ENCODE data around the gene DTNA.

The DTNA gene

DNA sequence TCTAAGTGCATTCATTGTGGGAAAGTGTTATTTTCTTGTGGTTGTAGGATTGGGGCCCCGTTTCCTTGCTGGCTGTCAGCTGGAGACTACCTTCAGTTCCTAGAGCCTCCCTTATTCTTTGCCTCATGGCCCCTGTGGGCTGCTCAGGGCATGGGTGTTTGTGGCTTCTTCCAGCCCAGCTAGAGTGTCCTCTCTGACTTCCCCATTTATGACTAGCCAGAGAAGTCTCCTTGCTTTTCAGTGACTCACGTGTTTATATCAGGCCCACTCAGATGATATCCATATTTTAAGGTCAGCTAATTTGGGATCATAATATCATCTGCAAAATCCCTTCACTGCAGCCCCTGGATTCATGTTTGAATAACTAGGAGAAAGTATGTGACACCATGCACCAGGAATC is 62.8 kb downstream of the DTNA start:
- no peak for DNase-seq (ENCODE audit: low read depth)

GRCh38 chr18:34773378-34773777 is 63.3 kb downstream of the DTNA start:
- DNase-seq (ENCODE audit: low read depth): no peak

GRCh38 chr18:34773961-34774766 is 64.1 kb downstream of the DTNA start:
- DNase-seq (ENCODE audit: low read depth): peak; percentile 62

GRCh38 chr18:34775461-34775860 is 65.4 kb downstream of the DTNA start:
- DNase-seq (ENCODE audit: low read depth): no peak

GRCh38 chr18:34779112-34779511 is 69.0 kb downstream of the DTNA start:
- DNase-seq (ENCODE audit: low read depth): no peak

DNA sequence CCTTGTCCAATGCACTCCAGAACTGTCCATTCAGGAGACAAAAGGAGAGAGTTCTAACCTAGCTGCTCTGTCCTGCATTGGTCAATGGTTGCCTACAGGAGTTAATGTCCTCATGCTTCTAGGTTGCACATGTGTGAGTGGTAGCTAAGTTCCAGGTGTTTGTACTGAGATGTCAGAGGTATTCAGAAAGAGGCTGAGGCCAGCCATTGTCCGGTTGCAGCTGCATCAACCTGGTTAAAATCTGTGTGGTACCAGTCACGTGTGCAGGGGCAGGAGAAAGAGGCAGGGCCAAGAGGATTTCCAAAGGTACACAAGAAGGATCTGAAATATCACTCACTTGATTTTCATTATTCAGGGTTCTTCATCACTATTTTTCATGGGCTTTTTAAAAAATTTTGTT is 70.8 kb downstream of the DTNA start:
- no peak for DNase-seq (ENCODE audit: low read depth)

DNA sequence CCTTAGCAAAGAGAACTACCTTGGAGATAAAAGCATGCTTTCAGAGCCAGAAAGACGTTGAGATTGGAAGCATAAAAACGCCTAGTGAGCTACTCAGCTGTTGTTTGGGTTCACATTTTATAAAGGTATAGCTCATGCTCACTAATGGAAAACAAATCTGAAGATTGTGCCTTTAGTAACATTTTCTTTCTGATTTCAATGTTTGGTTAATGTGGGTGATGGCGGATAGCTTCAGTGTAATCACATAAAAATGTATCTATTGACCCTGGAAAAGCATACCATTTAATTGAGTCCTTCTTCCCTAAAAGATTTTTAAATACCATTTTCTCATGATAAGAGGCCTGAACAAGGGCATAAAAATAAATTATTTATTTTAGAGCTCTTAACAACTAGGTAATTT is 73.4 kb downstream of the DTNA start:
- no peak for DNase-seq (ENCODE audit: low read depth)

DNA sequence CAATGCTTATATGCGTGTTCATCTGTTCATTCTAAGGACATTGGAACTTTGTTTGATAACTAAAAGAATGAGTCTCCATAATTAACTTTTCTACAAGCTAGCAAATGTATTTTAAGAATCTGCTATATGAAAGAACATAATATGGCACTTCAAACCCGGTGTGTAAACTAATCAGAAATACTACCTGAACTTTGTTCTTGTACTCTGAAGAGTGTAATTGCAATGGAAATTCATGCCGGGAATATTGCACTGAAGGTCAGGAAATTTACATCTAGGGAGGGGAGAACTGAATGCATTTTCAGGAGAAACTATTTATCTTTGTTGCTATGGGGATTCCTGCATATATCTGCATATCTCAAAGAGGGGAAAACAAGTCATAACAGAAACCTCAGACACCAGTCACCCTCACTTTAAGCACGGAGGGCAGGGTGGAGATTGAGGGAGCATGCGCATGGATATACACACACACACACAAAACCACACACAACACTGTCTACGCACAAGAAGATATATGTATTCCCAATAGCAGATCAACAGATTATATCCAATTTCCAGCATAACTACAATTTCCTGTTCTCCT is 76.2 kb downstream of the DTNA start:
- no peak for DNase-seq (ENCODE audit: low read depth)

GRCh38 chr18:34787931-34788532 is 77.9 kb downstream of the DTNA start:
- no peak for DNase-seq (ENCODE audit: low read depth)

- DNase-seq (ENCODE audit: low read depth): no peak
Measured at GRCh38 chr18:34789768-34790344, 79.8 kb downstream of the DTNA start.

DNA sequence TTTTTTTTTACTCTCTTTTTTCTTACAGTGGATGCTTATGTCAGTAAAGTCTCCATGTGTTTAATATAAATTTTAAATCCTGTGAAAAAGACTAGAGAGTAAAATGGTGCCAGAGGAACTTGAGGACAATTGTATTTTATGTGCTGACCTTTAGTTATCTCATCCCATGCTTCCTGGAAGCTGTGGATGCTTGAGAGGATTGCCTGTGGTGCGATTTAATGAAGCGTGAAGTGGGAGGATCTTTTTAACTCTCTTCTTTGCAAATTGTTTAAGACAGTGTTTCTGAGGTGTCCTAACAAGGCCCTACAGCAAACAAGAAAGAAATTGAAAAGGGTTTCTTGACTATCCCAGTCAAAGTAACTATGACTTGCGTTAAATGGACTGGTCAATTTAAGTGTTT is 84.2 kb downstream of the DTNA start:
- no peak for DNase-seq (ENCODE audit: low read depth)

DNA sequence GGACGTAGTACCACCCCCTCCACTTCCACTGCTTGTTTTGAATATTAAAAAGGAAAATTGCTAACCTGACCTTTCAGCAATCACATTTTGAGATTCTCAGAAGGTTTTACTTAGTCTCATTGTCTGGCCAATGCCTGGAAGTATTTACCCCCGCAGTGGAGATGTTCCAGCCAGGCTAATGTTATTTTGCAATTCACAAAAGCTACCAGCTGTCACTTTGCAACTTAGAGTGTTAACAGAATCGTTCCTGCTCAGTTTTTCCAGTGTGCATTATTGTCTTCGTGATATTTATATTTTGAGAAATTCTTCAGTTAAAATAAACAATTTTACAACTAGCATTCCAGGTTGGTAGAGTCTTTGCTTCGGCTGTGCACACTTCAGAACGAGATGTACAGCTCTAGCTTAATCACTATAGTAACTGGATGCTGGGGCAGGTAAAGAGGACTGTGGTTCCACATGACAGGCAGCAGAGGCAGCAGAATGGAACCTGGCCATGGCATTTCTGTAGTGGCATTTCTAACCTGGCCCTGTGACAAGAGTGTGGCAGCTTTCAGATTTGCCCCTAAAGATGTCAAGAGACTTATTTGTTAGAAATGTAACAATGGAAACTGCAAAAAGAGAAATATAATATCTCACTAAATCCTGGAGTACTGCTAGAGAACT is 85.1 kb downstream of the DTNA start:
- no peak for DNase-seq (ENCODE audit: low read depth)

DNA sequence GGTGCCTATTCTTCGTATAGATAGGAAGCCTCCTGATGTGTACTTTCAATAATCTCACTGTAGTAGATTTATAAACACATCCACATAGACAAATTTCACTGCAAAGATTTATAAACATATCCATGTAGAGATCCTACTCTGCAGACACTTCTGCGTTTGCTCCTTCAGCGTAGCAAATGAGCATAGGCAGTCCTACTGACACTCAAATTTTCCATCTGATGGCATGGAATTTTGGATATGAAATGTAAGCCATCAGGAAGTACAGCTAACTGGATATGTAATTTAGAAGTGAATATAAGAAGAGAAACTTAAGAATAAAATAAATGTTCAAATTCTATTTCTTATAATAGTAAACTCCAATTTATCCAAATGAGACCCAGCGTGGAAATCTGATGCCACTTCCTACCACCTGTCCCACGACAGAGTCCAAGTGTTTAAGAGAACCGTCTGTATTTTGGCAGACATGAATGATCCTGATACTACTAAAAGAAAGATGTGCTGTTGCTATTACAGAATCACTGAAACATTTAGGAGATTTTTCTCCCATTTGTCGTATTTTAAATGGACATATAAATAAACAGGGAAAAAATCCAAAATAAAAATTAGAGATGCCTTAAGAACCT is 86.0 kb downstream of the DTNA start:
- DNase-seq (ENCODE audit: low read depth): no peak

GRCh38 chr18:34799291-34799690 is 89.2 kb downstream of the DTNA start:
- no peak for DNase-seq (ENCODE audit: low read depth)

- DNase-seq (ENCODE audit: low read depth): no peak
Measured at GRCh38 chr18:34800381-34800780, 90.3 kb downstream of the DTNA start.

GRCh38 chr18:34801774-34802173 is 91.7 kb downstream of the DTNA start:
- no peak for DNase-seq (ENCODE audit: low read depth)

GRCh38 chr18:34802959-34803358 is 92.9 kb downstream of the DTNA start:
- DNase-seq (ENCODE audit: low read depth): no peak

DNA sequence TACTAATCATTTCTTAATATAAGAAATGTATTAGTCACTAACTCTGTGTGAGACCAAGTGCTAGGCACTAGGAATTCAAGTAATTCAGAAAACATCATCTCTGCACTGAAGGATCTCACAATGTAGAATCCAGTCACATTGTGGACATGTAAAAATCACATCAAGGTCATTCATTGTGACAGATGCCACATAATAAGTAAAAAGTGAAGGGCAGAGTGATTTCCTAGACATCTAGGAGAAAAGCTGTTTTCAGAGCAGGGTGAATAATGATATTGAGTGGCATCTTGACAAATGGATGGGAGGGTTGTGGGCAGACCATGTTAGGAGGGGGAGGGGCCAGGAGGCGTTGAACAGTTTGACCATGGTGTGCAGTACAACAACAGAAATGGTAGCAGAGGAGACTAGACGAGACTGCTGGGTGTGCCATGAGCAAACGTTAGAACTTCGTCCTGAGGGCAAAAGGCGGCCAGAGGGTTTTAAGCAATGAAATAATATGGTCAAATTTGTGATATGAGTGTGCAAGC is 93.8 kb downstream of the DTNA start:
- DNase-seq (ENCODE audit: low read depth): no peak

- DNase-seq (ENCODE audit: low read depth): no peak
Measured at GRCh38 chr18:34805103-34805877, 95.2 kb downstream of the DTNA start.

DNA sequence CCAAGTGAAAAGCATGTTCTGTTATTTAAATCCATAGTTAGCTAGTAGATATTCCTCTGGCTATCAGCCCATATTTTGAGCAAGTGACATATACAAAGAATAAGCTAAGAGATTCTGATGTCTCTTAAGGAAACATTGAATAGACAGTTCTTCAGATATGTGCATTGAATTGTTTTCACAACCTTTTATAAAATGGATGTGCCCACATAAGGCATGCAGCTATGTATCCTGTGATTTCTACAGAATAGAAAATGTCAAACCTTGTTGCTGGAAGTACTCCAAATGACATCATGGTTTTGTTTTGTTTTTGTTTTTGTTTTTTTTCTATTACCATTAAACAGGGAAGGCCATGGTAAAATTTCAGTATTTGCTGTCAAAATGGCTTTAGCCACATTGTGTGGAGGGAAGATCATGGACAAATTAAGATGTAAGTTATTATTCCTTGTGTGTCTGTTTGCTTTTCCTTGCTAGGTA is 95.8 kb downstream of the DTNA start:
- DNase-seq (ENCODE audit: low read depth): no peak

- no peak for DNase-seq (ENCODE audit: low read depth)
Measured at GRCh38 chr18:34806527-34806926, 96.4 kb downstream of the DTNA start.

All from HS-27A (cell line).